Measurements from ENCODE around the gene PLOD1. TPM values are rescaled to one million over a fixed set of nuclear protein-coding genes. Genes with fewer than 3 reads are reported as not detected.

PLOD1 gene
- total and polyA plus RNA-seq, 10 of the 15 experiments (the other 5 are each of a cell fraction or from before 2014, with no cell fraction given): 10.6 to 42.6 (median 29.3) TPM

DNA sequence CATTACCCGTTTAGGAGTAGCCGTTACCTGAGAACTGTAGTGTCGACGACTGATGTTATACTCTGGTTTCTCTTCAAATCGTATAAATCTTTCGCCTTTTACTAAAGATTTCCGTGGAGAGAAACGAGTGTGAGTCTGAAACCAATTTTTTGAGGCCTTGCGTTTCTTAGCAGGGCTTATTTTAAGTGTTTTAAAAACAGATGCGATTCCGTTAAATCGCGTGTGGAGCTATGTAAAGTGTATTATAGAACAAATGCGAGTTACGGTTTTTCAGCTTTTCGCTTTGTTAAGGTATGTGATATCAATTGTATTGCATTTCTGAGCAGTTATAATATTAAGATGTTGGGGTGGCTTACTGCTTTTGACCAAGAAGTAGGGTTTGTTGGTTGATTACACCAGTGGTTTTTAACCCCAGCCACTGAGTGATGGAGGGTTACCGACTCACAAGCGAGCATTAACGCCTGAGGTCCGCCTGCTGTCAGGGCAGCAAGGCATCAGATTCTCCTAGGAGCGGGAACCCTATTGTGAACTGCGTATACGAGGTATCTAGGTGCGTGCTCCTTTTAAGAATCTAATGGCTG is 26.3 kb upstream of the PLOD1 start (continued):
- TF ChIP-seq KDM1A (IDR thresholded peaks at IDR 0.05; ENCODE audit: borderline replicate concordance) (no peak), MLLT1 (IDR thresholded peaks at IDR 0.05) (peak; percentile 97), LARP7 (IDR thresholded peaks at IDR 0.05) (peak; percentile 90), CTCF (IDR thresholded peaks at IDR 0.05 in 2 of 3, conservative IDR thresholded peaks at IDR 0.05 in 1 of 3; ENCODE audit: control insufficient read depth in 2 of 3, extremely low read depth in 1 of 3, insufficient read depth in 1 of 3, low read depth in 3 of 3, low read length in 3 of 3) (no peak), PML (IDR thresholded peaks at IDR 0.05; ENCODE audit: low read length) (peak; percentile 100), ZNF217 (IDR thresholded peaks at IDR 0.05) (peak; percentile 16; the same call in 1 of the 2 replicates), EZH2 (IDR thresholded peaks at IDR 0.05; ENCODE audit: borderline replicate concordance, control insufficient read depth, low read depth, low read length) (peak; percentile 98; the same call in 1 of the 2 replicates), BMI1 (IDR thresholded peaks at IDR 0.05; ENCODE audit: borderline replicate concordance) (peak; percentile 98), IKZF2 (IDR thresholded peaks at IDR 0.05) (peak; percentile 46 to 53; a peak in 2 of 4 replicates), MEF2A (IDR thresholded peaks at IDR 0.05; ENCODE audit: insufficient read depth, low read depth, low read length) (peak; percentile 96), CREB1 (IDR thresholded peaks at IDR 0.05; ENCODE audit: low read depth) (peak; percentile 82), RUNX3 (IDR thresholded peaks at IDR 0.05; ENCODE audit: low read length) (peak; percentile 96), ZNF622 (IDR thresholded peaks at IDR 0.05) (0 out of 2 replicates have a peak, but pooled peaks have one; percentile 34), KLF5 (IDR thresholded peaks at IDR 0.05; ENCODE audit: partially characterized antibody) (peak; percentile 97), TAF1 (IDR thresholded peaks at IDR 0.05; ENCODE audit: borderline replicate concordance, low read depth, low read length) (peak; percentile 65), POLR2AphosphoS5 (IDR thresholded peaks at IDR 0.05; ENCODE audit: low read length) (peak; percentile 100), IKZF1 (conservative IDR thresholded peaks at IDR 0.05) (peak; percentile 71), MTA2 (IDR thresholded peaks at IDR 0.05; ENCODE audit: low read depth) (no peak), ESRRA (IDR thresholded peaks at IDR 0.05; ENCODE audit: low read length) (peak; percentile 97), ZNF274 (IDR thresholded peaks at IDR 0.05; ENCODE audit: insufficient read depth, insufficient read length) (no peak), ZNF24 (IDR thresholded peaks at IDR 0.05) (peak; percentile 92), DPF2 (IDR thresholded peaks at IDR 0.05) (peak; percentile 84)
- TF ChIP-seq, protein P1, sequence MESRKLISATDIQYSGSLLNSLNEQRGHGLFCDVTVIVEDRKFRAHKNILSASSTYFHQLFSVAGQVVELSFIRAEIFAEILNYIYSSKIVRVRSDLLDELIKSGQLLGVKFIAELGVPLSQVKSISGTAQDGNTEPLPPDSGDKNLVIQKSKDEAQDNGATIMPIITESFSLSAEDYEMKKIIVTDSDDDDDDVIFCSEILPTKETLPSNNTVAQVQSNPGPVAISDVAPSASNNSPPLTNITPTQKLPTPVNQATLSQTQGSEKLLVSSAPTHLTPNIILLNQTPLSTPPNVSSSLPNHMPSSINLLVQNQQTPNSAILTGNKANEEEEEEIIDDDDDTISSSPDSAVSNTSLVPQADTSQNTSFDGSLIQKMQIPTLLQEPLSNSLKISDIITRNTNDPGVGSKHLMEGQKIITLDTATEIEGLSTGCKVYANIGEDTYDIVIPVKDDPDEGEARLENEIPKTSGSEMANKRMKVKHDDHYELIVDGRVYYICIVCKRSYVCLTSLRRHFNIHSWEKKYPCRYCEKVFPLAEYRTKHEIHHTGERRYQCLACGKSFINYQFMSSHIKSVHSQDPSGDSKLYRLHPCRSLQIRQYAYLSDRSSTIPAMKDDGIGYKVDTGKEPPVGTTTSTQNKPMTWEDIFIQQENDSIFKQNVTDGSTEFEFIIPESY (IDR thresholded peaks at IDR 0.05): peak; percentile 60
- TF ChIP-seq, protein P2, sequence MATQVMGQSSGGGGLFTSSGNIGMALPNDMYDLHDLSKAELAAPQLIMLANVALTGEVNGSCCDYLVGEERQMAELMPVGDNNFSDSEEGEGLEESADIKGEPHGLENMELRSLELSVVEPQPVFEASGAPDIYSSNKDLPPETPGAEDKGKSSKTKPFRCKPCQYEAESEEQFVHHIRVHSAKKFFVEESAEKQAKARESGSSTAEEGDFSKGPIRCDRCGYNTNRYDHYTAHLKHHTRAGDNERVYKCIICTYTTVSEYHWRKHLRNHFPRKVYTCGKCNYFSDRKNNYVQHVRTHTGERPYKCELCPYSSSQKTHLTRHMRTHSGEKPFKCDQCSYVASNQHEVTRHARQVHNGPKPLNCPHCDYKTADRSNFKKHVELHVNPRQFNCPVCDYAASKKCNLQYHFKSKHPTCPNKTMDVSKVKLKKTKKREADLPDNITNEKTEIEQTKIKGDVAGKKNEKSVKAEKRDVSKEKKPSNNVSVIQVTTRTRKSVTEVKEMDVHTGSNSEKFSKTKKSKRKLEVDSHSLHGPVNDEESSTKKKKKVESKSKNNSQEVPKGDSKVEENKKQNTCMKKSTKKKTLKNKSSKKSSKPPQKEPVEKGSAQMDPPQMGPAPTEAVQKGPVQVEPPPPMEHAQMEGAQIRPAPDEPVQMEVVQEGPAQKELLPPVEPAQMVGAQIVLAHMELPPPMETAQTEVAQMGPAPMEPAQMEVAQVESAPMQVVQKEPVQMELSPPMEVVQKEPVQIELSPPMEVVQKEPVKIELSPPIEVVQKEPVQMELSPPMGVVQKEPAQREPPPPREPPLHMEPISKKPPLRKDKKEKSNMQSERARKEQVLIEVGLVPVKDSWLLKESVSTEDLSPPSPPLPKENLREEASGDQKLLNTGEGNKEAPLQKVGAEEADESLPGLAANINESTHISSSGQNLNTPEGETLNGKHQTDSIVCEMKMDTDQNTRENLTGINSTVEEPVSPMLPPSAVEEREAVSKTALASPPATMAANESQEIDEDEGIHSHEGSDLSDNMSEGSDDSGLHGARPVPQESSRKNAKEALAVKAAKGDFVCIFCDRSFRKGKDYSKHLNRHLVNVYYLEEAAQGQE (IDR thresholded peaks at IDR 0.05; ENCODE audit: low read depth, low read length): no peak

Measured in GM12878 (cell line).